HG03135 (cell line): ENCODE results near the gene MAPKAP1.

Source experiments
- ATAC-seq: cut with Tn5 transposase; IDR thresholded peaks from one replicate; pipeline ENCODE4 v1.9.1; 2021; ENCODE audit warnings: mild to moderate bottlenecking, moderate library complexity; ENCODE audit not compliant: unreplicated experiment

MAPKAP1 gene

DNA sequence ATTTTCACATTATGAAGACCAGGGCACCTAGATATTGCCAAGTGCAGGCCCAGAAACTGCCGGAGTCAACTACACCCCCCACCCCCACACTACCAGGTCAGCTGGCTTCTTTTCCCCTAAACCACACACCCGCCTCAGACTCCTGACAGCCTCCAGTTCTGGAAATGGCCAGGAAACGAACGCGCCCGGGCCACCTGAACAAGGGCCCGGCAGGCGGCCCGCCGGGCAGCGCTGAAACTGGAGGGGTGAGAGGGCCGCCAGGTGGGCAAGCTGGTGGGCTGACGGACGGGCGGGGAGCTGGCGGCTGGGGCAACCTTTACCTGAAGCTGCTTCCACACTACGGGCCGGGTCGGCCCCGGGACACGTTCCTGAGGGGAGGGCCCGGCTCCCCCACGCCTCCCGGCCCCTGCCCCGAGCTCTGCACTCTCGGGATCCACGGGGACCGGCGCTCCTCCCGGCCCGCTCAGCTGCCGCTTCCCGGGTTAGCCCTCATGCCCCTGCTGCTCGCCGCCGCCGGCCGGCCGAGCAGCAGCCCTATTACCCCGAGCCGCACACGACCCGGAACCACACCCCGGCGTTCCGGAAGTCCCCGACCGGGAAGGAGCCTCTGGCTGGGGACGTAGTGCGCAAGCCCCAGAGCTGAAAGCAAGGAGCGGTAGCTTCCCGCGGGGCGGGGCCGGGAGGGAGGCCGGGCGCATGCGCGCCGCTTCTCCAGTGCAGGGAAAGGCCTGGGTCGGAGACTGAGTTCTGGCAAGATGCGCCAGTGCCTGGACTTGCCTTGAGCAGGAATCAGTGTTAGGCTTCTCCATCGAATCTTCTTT is at the start of gene MAPKAP1:
Gene MAPKAP1 (minus strand): TSS at position 558 of the 821 bp plus-strand sequence. CDS start 34,634 bp downstream, outside the sequence.
- peak; percentile 86 for ATAC-seq

DNA sequence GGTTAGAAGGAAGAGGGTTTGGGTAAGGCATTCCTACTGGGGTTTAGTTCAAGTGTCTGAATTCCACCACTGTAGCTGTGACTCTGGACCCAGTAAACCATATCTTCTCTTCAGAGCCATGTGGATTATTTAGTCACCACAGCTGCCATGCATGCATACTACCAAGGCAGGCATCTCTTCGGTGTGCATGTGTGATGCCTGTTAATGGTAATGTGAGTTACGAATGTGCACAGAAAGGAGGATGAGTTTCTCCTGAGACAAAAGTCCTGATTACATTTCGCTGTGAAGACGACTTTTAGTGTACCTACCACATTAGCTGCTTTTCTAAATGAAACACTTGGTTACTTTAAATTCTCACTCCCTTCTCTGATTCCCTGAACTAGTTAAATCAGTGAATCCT is 49.5 kb upstream of the MAPKAP1 start:
- ATAC-seq, result no peak

DNA sequence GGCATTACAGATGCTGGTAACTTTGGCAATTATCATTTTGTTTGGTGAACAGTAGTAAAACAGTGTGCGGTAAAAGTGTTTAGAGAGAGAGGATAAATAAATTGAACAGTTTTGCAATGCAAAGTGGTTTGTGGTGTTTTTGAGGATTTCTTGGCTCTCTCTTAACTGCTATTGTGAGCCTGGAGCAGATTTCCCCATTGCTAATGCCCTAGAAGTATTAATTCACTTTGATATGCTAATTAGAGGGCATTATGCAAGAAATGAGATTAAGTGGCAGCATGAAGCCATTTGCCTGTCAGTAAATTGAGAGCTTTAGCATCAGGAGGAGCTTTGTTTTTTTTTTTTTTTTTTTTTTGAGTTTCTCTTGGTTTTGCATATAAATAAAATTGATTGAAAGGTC is 48.3 kb upstream of the MAPKAP1 start:
- ATAC-seq, result no peak

DNA sequence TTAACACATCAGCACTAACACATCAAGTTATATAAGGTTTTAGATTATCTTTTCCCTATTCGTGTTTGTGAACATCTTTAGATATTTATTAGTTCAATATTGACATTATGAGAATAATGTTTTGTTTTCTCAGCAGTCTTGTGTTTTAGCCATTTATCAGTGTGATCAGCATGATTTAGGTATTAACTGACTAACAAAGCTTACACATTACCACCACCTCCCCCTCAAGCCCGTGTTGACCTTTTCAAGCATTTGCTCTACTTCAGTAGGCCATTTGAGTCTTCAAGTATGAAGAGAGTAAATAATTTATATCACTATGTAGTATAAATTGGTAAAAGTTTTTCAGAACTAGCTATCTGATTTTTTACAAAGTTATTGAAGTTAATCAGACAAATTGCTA is 47.1 kb upstream of the MAPKAP1 start:
- ATAC-seq, result no peak

DNA sequence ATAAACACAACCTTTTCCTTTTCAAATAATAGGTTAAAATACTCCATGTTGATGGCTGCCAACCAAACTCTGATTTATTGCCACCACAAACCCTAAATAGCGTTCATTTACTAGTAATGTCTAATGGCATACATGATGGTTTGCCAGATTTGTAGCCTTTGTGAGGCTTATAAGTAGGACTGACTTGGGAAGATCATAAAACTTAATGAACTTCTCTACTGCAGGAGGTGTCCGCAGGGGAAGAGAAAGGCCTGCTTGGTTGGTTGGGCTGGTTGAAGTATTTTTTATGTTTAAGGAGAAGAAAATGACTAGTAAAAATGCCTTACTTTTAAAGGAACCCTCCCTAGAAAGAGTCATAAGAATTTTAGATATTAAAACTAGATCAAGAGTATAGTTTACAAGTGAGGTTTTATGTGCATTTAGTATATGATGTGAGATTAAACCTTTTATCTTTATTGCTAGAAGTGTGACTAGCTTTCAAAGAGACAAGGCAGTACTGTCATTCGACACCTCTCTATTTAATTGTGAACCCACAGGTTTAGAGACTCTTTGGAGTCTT is 45.1 kb upstream of the MAPKAP1 start:
- no peak for ATAC-seq

DNA sequence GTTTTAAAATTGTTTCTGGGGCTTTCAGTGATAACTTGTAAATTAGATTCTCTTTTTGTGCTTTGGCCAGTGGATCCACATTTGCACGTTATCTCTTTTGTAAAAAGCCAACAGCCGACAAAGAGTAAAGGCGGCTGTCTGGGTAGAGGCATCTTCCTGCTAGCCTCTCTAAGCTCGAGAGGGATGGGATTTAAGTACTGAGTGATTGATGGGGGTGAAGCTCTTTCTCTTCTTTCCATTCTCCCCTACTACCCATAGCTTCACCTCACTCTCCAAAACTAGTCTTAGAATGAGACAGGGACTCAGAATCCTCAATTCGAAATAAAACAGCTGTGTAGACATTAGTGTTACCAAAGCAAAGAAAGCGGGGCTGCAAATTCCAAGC is 43.6 kb upstream of the MAPKAP1 start:
- no peak for ATAC-seq

DNA sequence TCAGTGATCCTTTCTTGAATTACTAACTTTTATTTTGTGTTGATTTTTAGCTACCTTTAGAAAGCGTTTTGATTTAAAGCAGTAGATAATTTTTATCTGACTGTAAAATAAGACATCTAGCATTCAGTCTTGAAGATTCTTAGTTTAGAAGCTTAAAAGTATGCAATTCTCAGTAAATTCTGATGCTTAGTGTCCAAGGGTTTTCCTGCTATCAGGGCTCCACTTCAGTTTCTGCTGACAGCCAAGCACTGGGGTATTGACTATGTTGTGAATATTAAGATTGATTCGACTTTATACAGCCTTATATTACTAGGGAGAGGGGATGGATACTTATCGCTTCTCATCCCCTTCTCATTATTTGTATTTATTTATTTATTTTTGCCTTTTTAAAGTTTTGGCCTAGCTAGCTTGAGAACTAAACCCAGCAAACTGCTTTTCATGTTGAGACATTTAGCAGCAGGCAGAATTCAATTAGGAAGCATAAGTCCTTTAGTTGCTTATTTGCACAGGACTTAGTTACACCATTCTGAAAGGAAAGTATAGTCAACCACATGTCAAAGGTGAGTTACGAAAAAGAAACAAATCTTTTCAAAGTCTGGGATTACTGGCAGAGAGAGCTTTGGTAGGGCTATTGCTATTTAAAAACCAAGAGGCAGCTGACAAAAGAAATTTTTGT is 43.1 kb upstream of the MAPKAP1 start:
- no peak for ATAC-seq

DNA sequence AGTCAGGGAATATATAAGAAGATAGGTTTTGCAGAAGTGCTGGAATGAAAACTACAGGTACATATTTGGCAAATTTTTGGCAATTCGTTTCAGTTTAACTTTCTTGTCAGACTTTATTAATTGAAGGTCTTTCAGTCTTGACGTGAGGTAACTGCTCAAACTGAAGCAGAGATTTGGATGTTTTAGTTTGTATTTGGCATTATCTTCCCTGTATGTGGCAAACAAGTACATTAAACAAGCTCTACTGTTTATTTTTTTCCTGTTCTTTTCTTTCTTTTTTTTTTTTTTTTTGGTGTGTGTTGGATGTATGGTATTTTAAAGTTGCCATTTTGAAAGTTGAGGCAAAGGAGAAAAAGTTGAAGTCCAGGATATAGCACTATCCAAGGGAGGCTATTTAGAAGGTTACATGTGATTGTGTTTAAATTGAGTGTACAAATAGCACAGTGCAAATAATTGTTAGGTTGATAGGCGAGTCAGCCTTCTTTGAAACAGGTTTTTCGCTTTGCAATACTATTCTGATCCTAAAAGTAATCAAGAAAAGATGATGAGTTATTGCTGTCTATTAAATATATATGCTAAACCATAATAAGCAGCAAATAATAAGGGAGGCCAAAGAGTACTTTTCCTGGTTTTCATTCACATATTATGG is 42.4 kb upstream of the MAPKAP1 start:
- no peak for ATAC-seq

DNA sequence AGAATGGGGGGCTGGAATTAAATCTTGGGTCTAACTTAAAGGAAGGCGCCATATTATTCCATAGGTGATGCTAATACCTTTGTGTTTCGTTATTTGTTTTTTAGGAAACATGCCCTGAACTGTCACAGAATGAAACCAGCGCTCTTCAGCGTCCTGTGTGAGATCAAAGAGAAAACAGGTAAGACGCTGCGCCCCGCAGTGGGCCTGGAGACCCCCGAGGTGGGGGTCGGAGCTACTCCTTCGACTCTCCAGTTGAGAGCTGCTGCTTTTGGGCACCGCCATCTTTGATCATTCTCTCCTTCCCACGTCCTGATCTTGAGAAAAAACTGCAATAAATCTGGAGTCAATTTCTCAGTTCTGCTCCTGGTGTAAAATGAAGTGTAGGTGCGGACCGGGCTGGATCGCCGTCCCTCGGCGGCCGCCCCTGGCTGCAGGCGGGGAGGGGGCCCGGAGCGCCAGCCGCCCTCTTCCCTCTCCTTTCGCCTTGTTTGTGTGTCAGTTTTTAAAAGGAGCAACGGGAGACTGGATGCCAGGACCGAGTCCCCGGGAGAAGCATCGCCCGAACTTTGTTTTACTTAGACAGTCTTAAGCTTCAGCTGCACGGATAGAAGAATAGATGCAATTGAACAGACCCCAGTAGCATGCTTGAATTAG is 41.6 kb upstream of the MAPKAP1 start:
- no peak for ATAC-seq

DNA sequence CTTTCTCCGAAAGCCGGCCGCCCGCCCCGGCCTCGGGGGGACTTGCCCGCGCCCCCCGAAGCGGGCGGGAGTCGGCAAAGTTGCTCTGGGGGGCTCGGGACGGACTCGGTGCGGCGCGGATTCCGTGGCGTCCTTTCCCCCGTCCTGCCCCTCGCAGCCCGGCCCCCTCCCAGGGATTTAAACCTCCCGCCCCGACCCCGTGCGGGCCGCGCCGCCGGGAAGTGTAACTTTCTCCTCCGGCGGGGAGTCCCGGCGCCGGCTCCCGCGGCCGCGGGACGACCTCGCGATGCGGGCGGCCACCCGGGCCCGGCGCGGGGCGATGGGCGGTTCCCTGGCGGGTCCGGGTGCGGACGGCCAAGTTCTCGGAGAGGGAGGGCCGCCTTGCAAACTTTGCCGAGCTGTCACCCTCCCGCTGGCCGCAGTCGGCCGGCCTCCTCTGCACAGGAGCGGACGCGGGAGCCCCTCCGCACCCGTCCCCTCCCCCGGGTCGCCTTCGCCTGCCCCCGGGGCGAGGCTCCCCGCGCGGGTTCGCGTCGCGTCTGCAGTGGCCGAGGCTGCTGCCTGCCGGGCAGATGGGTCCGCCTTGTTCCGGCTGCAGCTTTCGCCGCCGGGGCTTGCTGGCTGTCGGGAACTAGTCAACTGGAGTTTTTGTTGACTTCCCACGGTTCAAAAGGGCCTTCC is 40.9 kb upstream of the MAPKAP1 start:
- no peak for ATAC-seq

DNA sequence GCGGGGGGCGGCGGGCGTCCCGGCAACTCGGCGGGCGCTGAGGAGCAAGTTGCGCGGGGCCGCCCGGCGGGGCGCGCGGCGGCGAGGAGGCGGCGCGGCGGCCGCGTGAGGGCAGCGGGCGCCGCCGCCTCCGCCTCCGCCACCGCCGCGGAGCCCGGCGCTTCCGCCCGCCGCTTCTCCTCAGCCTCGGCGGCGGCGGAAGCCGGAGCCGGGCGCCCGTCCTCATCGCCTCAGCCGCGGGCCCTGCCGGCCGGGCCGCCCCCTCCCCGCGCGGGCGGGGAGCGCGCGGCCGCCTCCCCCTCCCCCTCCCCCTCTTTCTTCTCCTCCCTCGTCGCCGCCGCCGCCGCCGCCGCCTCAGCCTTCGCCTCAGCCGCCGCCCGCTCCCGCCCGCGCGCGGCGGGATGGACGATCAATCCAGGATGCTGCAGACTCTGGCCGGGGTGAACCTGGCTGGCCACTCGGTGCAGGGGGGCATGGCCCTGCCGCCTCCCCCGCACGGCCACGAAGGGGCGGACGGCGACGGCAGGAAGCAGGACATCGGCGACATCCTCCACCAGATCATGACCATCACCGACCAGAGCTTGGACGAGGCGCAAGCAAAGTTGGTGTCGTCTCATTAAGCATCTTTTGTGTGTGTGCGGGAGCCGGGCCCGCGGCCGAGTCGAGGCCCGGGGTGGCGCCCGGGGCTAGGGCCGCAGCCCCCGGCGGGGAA is 40.2 kb upstream of the MAPKAP1 start, which contains the start of gene PBX3:
Gene PBX3 (plus strand): TSS at position 321 of the 712 bp plus-strand sequence.
- peak; percentile 14 for ATAC-seq

DNA sequence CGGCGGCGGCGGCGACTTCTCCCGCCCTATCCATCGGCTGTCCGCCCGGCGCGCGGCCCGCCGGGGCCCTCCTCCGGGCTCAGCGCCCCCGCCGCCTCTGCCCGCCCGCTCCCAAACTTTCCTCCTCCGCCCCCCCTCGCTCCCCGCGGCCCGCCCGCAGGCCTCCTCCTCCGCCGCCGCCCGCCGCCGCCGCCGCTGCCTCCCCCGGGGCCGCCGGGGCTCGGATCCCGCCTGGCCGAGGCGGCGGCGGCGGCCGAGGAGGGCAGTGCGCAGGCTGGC is 39.7 kb upstream of the MAPKAP1 start:
- ATAC-seq, result no peak

DNA sequence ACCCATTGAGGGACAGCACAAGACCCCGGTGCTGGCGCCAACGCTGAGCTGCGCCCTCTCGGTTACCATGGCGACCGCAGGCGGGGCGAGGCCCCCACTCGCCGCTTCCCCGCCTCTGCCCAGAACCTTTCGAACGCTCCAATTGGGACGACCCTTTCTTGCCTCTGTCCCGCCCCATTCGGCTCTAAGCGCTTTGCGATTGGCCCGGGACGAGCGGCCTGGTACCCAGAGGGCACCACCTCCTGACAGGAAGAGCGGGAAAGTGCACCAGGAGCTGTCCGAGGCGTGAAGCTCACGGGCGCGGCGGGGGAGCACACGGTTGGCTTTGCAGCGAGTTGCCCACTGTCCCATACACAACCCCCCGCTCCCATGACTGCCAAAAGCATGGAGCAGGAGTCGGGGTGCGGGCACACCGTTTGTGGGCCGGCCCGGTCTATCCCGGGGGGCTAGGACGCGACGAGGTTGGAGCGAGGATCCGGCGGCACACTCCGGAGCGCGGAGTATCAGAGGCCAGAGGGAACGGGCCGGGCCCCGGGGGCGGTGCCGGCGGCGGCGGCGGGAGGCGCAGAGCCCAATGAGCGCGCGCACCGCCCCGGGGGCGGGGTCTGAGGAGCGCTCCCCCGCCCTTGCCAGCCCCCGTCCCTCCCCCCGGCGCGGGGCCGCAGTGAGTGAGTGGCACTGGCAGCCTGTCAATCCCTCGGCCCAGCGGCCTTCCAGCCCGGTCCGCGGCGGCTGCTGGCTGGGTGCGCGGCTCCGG is 39.2 kb upstream of the MAPKAP1 start:
- ATAC-seq, result peak; percentile 67

DNA sequence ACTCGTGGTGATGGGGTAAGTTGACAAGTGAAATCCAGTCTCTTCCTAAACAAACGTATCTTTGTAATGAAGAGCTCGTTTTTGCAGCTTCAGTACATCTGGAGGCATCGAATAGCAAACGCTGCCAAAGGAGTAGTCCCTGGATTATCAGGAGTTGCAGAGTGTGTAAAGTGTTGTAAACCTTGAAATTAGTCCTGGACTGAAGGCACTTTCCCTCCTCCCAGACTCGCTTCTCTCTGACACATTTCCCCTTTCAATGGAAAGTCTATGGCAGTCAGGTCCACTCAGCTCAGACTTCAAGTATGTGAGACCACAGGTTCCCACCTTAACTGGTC is 38.6 kb upstream of the MAPKAP1 start:
- no peak for ATAC-seq

DNA sequence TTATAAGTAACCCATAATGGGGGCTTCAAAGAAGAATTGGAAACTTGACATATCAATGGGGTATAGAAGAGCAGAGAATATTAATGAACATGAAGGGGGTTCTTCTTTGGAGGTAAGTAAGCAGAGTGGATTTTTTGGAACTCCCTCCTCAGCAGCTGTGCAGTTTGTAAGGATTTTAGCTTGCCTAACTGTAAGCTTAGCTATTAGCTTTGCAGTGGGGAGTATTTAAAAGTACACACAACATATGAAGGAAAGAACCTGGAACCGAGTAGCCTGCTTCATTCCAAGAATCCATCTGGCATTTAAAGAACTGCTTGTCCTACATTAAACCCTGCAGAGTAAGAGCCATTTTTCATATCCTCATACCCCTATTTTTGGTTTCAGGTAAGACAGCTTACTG is 38.0 kb upstream of the MAPKAP1 start:
- no peak for ATAC-seq

DNA sequence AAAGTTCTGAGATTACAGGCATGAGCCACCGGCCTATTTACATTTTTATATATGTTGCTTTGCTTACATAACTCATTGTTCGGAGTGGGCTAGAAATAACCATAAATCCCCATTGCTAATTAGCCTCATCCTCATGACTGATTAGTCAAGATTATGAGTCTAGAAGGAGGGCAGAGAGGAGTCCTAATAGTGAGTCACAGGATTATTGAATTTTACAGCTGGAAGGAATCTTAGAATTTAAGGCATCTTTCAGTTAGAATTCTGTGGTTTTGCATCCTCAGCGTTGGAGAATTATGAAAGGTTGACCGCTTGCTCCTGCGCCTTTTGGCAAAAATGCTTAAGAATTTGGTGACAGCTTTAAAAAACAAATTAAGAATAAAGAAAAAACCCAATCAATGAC is 37.6 kb upstream of the MAPKAP1 start:
- ATAC-seq, result no peak

DNA sequence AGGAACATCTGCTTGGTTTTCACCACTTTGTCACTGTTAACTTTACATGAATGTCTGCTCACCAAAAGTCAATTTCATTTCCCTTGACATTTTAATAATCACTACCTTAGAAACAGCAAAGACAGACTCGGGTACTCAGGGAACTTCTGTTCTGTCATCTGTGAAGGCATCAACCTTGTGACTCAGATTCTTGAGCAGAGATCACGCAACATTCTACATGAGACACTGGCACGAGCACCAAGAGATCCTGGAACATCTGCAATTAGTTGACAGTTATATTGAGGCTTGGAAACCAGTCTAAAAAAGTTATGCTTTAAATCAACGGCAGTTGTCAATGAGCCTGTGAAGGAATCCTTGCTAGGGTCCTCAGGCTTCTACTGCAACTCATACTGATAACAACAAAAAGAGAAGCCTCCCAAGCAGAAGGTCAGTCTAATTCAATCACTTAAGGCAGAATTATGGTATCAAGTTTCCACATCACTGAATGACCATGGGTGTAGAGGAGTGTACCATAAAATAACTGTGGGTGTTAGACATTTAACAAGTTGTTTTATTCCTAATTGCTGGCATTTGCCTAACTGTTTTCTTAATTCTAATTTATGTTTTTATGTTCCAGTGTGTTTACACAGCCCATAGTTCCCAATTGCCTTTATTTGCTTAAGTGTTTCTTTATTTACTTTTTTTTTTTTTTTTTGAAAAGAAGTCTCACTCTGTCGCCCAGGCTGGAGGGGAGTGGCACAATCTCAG is 36.8 kb upstream of the MAPKAP1 start:
- no peak for ATAC-seq

DNA sequence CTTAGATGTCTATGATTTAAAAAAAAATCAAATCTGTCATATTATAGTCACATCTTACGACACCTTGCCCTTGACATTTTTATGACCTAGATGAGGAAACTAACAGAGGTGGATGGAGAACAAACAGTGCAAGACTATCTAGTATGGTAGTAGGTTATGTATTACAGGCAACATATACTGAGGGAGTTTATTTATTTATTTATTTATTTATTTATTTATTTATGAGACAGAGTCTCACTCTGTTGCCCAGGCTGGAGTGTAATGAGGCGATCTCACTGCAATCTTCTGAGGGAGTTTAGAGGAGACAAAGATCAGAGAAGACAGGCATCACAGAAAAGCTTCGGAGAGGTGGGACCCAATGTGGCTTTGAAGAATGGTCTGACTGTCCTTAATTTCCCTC is 35.6 kb upstream of the MAPKAP1 start:
- ATAC-seq, result no peak

DNA sequence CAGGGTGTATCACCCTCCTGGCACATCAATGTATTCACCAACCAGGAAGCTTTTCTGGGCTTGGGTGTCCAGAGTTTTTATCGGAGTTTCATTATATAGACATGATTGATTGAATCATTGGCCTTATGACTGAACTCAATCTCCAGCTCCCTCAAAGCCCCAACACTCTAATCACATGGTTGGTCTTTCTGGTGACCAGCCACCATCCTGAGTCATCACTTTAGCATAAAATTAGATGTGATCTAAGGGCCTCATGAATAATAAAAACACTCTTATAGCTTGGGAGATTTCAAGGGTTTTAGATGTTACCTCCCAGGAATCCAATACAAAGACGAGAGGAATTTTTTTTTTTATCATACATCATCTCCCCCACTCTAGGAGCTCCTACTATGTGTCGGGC is 32.4 kb upstream of the MAPKAP1 start:
- ATAC-seq, result no peak
